Fibroblast of skin of abdomen (primary cell): ENCODE measurements around the gene DEDD2.

Experiments
- DNase-seq: peaks from one replicate; pipeline ENCODE4 v3.0.0-alpha.2; 2013

The DEDD2 gene

DNA sequence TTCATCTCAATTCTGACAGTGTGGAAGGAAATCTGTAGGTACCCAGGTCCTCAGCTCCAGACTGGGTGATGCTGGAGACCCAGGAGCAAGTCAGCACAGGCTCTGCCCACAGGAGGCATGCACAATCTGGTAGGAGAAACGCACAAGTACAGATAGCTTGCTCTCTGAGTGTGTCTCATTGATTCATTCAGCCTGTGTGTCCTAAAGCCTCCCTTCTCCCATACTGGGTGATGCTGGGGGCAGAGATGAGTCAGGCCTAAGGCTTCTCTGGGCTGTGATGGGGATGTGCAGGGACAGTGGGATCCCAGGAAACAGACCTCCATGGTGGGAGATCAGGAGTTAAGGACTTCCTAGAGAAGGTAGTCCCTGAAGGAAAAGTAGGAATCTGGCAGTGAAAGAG lies 9.4 kb upstream of the DEDD2 start:
- no peak for DNase-seq

DNA sequence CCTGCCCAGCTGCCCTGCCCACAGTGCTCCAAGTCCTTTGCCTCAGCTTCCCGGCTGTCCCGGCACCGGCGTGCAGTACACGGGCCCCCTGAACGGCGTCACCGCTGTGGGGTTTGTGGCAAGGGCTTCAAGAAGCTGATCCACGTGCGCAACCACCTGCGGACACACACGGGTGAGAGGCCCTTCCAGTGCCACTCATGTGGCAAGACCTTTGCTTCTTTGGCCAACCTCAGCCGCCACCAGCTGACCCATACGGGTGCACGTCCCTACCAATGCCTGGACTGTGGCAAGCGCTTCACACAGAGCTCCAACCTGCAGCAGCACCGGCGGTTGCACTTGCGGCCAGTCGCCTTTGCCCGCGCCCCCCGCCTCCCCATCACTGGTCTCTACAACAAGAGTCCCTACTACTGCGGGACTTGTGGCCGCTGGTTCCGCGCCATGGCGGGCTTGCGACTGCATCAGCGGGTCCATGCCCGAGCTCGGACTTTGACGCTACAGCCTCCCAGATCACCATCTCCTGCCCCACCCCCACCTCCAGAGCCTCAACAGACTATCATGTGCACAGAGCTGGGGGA lies 8.3 kb upstream of the DEDD2 start:
- no peak for DNase-seq

DNA sequence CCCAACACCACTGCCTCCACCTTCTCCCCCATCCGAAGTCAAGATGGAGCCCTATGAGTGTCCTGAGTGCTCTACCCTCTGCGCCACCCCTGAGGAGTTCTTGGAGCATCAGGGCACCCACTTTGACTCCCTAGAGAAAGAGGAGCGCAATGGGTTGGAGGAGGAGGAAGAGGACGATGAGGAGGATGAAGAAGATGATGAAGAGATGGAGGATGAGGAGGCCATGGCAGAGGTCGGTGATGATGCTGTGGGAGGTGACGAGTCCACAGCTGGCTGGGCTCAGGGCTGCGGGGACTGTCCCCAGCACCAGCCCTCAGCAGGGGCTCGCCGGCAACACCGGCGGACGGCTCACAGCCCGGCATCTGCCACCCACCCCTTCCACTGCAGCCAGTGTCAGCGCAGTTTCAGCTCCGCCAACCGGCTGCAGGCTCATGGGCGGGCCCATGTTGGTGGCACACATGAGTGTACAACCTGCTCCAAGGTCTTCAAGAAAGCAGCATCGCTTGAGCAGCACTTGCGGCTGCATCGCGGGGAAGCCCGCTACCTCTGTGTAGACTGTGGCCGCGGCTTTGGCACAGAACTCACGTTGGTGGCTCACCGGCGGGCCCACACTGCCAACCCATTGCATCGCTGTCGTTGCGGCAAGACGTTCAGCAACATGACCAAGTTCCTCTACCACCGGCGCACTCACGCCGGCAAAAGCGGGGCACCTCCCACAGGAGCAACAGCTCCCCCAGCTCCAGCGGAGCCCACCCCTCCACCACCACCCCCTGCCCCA lies 7.7 kb upstream of the DEDD2 start:
- DNase-seq: no peak

DNA sequence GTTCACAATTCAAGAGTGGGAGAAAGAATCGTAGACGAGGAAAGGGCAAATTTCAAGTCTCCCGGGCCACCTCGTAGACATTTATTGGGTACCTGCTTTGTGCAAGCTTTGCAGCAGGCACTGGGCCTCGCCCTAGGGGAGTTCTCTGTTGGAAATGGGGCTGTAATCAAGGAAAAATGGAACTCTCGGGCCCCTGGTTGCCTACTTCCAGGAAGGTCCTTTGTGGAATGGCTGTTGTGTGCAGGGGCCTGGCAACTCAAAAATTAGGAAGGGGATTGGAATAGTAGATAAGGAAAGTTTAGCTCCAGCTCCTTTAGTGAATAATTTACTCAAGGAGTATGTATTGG lies 3.2 kb upstream of the DEDD2 start:
- DNase-seq: no peak

DNA sequence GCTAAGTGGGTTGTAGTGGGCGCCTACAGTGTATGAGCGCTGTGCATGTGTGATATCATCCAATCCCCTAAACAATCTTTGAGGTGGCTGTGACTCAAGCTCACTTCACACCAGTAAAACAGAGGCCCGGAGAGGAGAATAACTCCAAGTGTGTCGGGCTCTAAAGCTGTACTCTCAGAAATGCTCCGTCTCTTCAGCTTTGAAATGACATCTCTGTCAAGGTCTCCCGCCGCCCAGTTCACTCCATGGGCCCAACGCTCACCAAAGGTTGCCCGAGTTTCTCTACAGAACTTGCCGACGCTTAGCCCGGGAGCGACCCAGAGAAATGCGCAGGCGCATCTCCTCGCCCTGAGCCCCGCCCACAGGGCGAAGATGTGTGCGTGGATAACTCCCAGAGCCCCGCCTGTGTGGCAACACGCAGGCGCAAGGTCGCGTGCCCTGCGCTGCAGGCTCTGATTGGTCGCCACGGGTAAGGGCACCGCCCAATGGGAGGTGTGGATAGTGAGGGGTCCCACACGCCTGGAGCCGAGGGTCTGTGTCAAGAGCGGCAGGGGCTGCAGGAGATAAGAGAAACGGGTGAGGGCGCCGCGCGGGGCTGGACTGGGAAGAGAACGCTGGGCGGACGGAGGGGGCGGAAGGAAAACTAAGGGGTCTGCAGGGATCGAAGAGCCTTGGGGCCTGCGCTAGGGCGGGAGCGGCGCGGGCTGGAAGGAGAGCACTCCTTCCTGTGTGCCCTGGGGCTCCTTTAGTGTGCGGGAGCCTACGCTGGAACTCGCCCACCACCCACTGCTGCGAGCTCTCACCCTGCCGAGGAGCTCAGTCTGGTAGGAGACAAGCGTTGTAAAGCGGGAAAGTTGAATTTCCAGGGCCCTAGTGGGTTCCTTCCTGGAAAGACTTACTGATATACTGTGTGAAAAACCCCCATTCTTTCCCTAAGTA lies 2.6 kb upstream of the DEDD2 start, which contains the start of gene ZNF526:
ZNF526 (plus strand) TSS at position 501 of the 939 bp plus-strand sequence. CDS start 4,092 bp downstream, outside the sequence.
- peak; percentile 97 for DNase-seq

DNA sequence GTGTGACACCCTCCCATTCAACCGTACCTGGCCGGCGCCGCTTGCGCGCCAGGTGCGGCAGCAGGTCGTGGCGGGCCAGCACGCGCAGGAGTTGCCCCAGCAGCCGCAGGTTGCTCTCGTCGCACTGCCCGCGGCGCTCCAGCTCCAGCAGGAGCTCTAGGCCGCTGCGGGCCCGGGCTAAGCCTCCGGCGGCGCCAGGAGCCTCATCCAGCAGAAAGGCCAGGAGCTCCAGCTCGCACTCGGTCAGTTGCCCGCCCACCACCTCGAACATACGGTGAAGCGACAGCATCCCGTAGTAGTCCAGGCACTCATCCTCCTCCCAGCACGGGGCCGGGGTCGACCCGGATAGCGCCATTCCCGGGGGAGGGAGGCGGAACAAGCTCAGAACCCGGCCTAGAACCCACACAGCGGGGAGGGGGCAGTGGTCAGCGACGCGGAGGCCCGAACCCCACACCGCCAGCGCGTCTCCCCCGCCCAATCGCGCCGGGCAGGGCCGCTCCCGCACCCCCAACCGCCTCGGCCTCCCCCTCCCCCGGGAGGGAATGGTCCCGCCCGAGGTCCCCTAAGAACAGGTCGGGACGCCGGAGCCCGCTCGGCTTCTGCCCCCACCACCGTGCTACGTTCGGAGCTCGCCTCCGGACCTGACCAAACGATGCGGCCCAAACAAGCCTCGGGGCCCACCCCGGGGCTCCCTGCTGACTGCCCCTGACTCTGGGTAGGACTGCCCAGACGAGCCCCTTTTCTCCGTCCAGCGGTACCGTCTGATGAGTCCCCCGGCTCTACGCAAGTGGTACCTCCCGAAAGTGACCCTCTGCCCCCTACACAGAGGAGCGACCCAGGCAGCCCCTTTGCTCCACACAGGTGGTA lies 591 bp downstream of the DEDD2 start:
- DNase-seq: peak; percentile 24

DNA sequence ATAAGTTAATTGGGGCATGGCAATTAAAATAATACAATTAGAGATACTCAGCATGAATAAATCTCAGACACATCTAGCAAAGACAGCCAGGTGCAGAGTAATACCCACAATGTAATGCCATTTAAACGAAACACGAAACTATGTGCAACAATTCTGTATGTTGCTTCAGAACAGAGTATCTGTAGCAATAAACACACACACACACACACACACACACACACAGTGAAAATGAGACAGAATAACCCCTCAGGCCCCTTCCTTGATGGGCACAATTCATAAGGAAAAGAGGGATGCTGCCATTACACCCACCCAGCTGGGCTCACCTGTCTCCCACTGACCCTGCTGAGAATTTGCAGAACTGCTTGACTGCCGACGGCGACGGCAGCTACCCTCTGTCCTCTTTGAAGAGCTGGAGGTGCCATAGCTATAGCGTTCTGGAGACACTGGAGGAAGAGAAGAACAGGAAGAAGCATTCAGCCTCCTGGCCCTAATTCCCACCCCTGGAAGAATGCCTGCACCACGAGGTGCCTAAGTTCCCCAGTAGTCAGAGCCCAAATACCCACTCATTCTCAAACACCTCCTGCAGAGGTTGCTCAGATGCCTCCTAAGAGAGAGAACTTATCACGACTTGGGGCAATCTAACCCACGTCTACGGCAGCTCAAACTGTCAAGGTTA lies 2.5 kb downstream of the DEDD2 start:
- no peak for DNase-seq

DNA sequence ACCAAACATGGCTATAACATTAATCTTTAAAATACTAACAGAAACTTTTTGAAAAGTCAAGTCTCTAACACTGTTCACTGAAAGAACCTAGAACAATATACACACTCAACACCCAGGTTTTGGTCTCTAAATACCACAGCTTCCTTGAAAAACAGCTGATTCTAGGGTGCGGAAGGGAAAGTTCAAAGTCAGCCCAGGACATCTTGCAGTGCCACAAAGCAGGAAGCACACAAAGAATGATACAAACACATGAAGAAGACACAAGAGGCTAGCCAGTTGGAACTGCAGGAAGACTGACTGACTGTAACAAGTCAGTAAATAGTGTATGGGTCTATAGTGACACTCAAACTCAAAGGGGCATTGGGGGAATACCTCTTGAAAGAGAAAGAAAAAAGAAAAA lies 4.6 kb downstream of the DEDD2 start:
- DNase-seq: no peak

DNA sequence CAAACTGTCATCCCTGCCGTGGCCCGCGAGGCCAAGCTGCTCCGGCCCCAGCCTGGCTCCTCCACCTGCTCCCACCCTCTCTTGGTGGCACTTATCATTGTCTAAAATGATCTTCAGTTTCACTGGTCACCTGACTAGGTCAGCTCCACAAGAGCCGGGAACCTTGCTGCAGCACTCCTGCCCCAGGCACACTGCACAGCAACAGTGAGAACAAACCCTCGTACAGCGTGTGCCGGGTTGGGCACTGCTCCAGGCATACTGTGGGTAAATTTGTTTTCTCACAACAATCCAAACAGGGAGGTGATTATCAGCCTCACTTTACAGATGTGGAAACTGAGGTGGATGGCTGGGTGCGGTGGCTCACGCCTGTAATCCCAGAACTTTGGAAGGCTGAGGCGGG lies 8.9 kb downstream of the DEDD2 start:
- DNase-seq: no peak

DNA sequence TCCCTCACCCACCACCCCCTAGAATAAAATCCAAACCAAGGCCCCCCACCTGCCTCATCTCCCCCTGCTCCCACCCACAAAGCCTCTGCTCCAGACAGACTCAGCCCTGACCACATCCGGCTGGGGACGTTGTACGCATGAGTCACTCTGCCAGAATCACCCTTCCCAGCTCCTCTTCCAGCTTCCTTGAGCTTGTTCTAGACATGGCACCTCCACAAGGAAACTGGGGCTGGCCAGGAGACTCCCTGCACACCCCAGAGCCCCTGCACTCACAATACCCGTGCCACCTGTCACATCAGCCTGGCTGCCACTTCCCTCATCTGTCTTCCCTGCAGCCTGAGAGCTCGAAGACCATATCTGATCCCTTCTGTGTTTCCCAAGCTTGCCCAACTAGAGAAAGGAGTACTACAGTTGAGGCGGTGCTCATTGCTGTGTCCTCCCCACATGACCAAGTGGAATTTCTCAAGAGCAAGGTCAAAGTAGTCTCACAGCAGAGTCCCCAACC lies 9.7 kb downstream of the DEDD2 start:
- DNase-seq: peak; percentile 81

DNA sequence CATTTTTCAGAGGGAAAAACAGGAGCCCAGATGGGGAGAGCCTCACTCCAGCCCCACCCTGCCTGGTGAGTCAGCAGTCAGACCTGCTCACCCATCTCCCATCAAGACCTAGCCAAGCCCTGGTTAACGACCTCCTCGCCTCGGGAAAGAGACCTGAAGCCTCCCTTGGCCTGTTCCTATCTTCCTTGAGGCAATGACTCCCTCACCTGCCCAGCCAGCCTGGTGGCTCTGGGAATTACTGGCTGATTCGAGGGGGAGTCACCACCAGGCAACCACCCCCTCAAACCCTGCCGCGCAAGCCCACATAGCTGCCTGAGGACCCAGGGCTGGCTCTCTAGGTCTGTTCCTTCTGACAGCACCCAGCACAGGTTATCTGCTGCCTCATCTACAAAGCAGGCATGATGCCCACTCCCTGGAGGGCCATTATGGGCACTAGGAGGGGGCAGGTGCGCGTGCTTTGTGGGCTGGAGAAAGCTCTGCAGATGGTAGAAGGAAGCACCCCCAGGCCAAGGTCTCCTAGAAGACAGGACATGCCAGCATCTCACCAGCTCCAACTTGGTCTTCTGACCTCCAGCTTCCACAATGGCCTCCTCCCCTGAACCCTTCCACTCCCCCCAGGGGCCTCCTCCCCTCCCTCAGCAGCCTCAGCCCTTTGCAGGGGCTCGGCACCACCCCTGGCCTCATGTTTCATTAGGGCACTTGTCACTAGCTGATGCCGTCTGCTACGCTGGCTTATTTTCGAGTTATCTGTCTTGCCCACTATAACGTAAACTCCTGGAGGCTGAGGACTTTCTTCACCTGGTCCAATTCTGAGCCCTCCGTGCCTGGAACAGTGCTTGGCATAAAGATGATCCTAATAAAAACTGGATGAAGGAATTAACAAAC lies 10.4 kb downstream of the DEDD2 start:
- DNase-seq: peak; percentile 39

DNA sequence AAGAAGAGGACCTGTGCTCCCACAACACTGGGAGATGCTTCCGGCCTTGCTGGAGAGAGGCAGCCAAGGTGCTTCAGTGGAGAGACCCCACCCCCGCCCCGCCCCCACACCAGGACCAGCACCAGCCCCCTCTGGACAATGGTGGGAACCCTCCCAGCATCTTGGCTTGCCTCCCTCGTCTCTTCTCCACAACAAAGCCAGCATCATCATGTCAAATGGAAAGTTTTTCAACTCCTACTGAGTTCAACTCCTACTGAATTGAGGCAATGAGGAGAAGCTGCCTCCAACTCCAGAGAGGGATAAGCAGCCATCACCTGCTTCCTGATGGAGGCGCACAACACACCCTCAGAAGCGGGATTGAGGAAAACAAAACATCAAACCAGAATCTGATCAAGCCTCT lies 12.8 kb downstream of the DEDD2 start:
- no peak for DNase-seq

DNA sequence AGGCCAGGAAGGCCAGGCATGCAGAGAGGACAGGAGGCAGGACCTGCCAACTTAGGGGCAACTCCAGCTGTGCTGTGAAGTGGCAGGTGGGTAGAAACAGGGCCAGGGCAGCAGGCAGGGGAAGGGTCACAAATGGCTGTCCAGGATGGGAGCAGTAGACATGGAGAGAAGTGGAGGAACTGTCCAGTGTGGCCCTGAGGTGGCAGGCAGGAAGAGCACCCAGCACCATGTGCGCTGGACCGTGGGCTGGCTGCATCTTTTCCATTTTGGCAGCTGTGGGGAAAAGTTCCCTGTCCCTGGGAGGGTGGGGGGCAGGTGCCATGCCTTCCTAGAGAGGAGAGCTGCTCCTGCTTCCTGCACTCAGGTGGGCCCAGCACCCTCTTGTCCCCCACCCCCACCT lies 13.8 kb downstream of the DEDD2 start:
- no peak for DNase-seq

DNA sequence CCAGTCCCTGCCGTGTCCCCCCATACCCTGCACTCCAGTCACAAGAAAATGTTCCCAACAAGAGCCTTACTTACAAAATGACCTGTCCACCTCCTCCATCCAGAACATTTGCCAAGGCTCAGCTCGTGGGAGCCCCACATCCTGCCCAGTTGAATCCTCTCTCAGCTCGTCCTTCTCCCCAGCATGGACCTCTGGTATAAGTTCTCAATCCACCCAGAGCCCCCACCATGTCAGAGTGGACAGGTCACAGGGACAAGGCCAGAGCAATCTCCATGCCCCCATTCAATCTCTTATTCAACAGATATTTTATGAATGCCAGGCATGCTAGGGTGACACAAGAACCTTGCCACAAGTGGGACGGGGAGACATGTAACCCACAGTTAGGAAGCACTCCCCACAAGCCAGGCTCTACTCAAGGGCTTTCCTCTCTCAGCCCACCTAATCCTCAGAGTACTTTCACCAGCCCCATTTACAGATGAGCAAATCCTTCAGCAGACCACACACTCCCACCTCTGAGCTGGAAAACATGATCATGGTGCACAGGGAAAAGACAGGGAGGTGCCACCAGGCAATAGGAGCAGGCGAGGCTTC lies 15.1 kb downstream of the DEDD2 start:
- DNase-seq: no peak

DNA sequence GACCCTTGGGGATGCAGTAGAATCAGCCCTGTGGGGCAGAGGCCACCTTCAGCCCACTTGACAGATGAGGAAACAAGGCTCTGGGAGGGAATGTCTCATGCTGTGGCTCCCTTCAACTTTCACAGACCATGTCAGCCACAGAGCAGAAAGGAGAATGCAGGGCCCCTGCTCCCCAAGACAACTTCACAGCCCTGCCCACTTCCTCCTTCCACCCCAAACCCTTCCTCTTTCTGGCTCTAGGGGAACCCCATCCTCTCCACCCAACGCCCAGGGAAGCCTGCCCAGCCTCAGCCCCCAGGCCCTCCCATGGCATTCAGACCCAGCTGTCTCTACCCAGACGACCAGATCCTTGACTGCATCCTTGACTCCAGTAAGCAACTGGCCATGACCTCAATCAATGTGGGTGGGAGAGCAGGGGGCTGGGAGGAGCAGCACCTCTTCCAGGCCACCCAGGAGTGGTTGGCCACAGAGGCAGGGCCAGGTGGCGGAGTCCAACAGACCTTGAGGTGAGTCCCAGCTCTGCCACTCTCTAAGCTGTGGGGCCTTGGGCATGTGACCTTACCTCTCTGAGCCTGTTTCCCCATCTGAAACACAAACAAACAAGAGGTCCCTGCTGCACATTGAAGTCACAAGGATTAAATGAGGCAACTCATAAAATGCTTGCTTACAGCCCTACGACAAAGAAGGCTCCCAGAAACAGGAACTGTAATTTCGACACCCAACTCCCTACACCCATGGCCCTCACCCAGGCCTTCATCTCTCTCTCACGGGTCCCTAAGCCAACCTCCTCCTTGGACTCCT lies 15.8 kb downstream of the DEDD2 start:
- DNase-seq: no peak

DNA sequence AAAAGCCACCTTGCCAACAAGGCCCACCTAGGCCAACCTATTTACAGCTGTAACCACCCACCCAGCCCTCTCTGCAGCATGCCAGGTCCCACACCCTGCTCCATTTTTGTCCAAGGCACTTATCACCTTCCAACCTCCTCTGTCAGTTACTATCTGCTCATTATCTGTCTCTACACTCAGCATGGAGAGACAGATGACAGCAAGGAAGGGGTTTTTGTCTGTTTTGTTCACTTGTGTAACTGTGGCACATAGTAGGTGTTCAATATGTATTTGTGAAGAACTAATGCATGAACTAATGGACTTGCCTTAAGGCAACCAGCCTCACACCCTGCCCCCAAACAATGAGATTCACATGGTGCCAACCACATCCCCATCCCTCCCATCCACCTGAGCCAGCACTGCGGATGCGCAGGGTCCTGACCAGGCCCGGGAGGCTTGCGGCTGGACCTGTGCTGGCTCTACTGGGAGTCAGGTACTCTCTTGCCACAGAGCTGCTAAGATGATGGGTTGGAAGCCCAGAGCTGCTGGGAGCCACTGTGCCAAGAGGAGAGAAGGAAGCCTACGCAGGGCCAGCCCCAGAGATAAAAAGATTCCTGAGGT lies 17.3 kb downstream of the DEDD2 start:
- no peak for DNase-seq

DNA sequence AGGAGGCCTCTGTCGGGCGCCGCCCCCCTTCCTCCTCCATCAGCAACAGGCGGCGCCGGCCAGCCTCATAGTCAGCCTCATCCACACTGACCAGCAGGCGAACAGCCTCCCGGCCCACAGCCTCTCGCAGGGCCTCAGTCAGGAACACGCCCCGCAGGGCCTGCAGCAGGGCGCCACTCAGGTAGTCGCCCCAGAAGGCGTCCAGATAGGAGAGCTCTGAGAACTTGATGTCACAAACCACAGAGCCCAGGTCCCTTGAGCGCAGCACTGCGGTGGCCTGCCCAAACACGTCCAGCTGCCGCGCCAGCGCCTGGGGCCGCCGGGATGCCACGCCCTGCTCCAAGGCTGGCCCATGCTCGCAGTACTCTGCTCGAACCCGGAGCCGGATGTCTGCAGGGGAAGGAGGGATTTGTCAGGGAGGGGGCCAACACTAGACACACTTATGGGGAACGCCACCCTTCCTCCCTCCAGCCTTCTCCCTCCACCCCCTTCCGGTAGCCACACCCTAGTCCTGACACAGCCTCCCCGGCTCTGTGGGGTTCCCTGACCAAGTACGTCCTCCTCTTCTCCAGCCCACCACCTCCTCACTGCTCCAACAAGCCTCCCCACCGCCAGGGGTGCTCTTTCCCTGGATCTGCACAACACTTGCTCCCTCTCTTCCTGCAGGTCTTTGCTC lies 17.9 kb downstream of the DEDD2 start:
- no peak for DNase-seq
